ENCODE results near the gene GOLGA8M. TPM values are rescaled to one million over a fixed set of nuclear protein-coding genes. Genes with fewer than 3 reads are reported as not detected.
"Not testable (repeated sequence)": the region's sequence is repeated elsewhere in the genome, so short reads cannot be mapped to it uniquely, and the experiment has no call there.

GOLGA8M gene
- total RNA-seq = under 1 TPM in 1 of 2 donors, not detected in 1; 0.89 TPM

- not testable (repeated sequence) for ATAC-seq (replicated peaks in 1 of 2); H3K4me3 Mint-ChIP-seq; H3K4me1 Mint-ChIP-seq (ENCODE audit: low read depth); H3K9me3 Mint-ChIP-seq; H3K36me3 Mint-ChIP-seq (ENCODE audit: insufficient read depth in 2 of 2); DNase-seq; H3K27me3 Mint-ChIP-seq (ENCODE audit: low read depth); H3K27ac Mint-ChIP-seq
Measured at GRCh38 chr15:28712270-28712669, at the start of gene GOLGA8M. Gene GOLGA8M, minus strand, starts transcription at chr15:28712421. Its CDS starts 98 bp downstream, at chr15:28712323.

GRCh38 chr15:28742890-28743289 is 30.7 kb upstream of the GOLGA8M start:
- DNase-seq; H3K27me3 Mint-ChIP-seq (ENCODE audit: low read depth); H3K27ac Mint-ChIP-seq; ATAC-seq (replicated peaks in 1 of 2); H3K4me1 Mint-ChIP-seq (ENCODE audit: low read depth); H3K9me3 Mint-ChIP-seq; H3K4me3 Mint-ChIP-seq; H3K36me3 Mint-ChIP-seq (ENCODE audit: insufficient read depth in 2 of 2): not testable (repeated sequence)

GRCh38 chr15:28738590-28739292 is 26.5 kb upstream of the GOLGA8M start:
- H3K27ac Mint-ChIP-seq = peak overlapping the region; percentile 88
- peak; percentile 75 to 77 for ATAC-seq (replicated peaks in 1 of 2)
- peak overlapping the region; percentile 90 to 93 for H3K4me3 Mint-ChIP-seq
- not testable (repeated sequence) for H3K36me3 Mint-ChIP-seq (ENCODE audit: insufficient read depth in 2 of 2); H3K27me3 Mint-ChIP-seq (ENCODE audit: low read depth); H3K9me3 Mint-ChIP-seq
- peaks cover 11% of the 10 kb centered on the region for H3K4me1 Mint-ChIP-seq (ENCODE audit: low read depth)
- DNase-seq = peak; percentile 35

- not testable (repeated sequence) for H3K36me3 Mint-ChIP-seq (ENCODE audit: insufficient read depth in 2 of 2)
Measured at GRCh38 chr15:28738200-28738561, 26.0 kb upstream of the GOLGA8M start.

GRCh38 chr15:28737521-28738199 is 25.4 kb upstream of the GOLGA8M start:
- H3K27me3 Mint-ChIP-seq (ENCODE audit: low read depth); H3K9me3 Mint-ChIP-seq; H3K27ac Mint-ChIP-seq; H3K36me3 Mint-ChIP-seq (ENCODE audit: insufficient read depth in 2 of 2): not testable (repeated sequence)
- Mint-ChIP-seq H3K4me1 (ENCODE audit: low read depth) (peaks cover 11% of the 10 kb centered on the region), H3K4me3 (peak overlapping the region; percentile 90 to 93)
- ATAC-seq (replicated peaks in 1 of 2) = peak; percentile 74 to 79
- DNase-seq = peak; percentile 48 to 57

More at GRCh38 chr15:28738200-28738561, 26.0 kb upstream of the GOLGA8M start:
- peak; percentile 32 to 52 for ATAC-seq (replicated peaks in 1 of 2)
- Mint-ChIP-seq H3K27ac (peak overlapping the region; percentile 88), H3K4me3 (peak overlapping the region; percentile 90 to 93), H3K4me1 (ENCODE audit: low read depth) (peaks cover 11% of the 10 kb centered on the region)
- H3K9me3 Mint-ChIP-seq; H3K27me3 Mint-ChIP-seq (ENCODE audit: low read depth); DNase-seq: not testable (repeated sequence)

- H3K36me3 Mint-ChIP-seq (ENCODE audit: insufficient read depth in 2 of 2); ATAC-seq (replicated peaks in 1 of 2); H3K4me1 Mint-ChIP-seq (ENCODE audit: low read depth); H3K27me3 Mint-ChIP-seq (ENCODE audit: low read depth); H3K27ac Mint-ChIP-seq; H3K9me3 Mint-ChIP-seq: not testable (repeated sequence)
- H3K4me3 Mint-ChIP-seq = peak overlapping the region in 1 of 2 donors; percentile 63
- DNase-seq = peak; percentile 11 to 34
Measured at GRCh38 chr15:28728061-28728460, 15.8 kb upstream of the GOLGA8M start.

- not testable (repeated sequence) for H3K9me3 Mint-ChIP-seq; H3K27ac Mint-ChIP-seq; H3K4me3 Mint-ChIP-seq; H3K27me3 Mint-ChIP-seq (ENCODE audit: low read depth); H3K4me1 Mint-ChIP-seq (ENCODE audit: low read depth); ATAC-seq (replicated peaks in 1 of 2); DNase-seq; H3K36me3 Mint-ChIP-seq (ENCODE audit: insufficient read depth in 2 of 2)
Measured at GRCh38 chr15:28727026-28727425, 14.8 kb upstream of the GOLGA8M start.

- no peaks in the 10 kb centered on the region for H3K36me3 Mint-ChIP-seq (ENCODE audit: insufficient read depth in 2 of 2)
- ATAC-seq (replicated peaks in 1 of 2) (no peak), DNase-seq (no peak)
- H3K4me1 Mint-ChIP-seq (ENCODE audit: low read depth) = peaks cover 6% of the 10 kb centered on the region
- H3K27me3 Mint-ChIP-seq (ENCODE audit: low read depth) = peaks cover 5% of the 10 kb centered on the region
- no peak overlapping the region for H3K27ac Mint-ChIP-seq
- no peak overlapping the region for H3K4me3 Mint-ChIP-seq
- no peaks in the 10 kb centered on the region for H3K9me3 Mint-ChIP-seq
Measured at GRCh38 chr15:28726102-28726501, 13.9 kb upstream of the GOLGA8M start.

- no peak for DNase-seq
- H3K27me3 Mint-ChIP-seq (ENCODE audit: low read depth) = peaks cover 5% of the 10 kb centered on the region
- H3K9me3 Mint-ChIP-seq = no peaks in the 10 kb centered on the region
- no peak overlapping the region for H3K27ac Mint-ChIP-seq
- peaks cover 6% of the 10 kb centered on the region for H3K4me1 Mint-ChIP-seq (ENCODE audit: low read depth)
- no peak for ATAC-seq (replicated peaks in 1 of 2)
- no peaks in the 10 kb centered on the region for H3K36me3 Mint-ChIP-seq (ENCODE audit: insufficient read depth in 2 of 2)
- H3K4me3 Mint-ChIP-seq = no peak overlapping the region
Measured at GRCh38 chr15:28725556-28725955, 13.3 kb upstream of the GOLGA8M start.

GRCh38 chr15:28723986-28724385 is 11.8 kb upstream of the GOLGA8M start:
- H3K4me1 Mint-ChIP-seq (ENCODE audit: low read depth); H3K27ac Mint-ChIP-seq; ATAC-seq (replicated peaks in 1 of 2); H3K27me3 Mint-ChIP-seq (ENCODE audit: low read depth); H3K9me3 Mint-ChIP-seq; H3K36me3 Mint-ChIP-seq (ENCODE audit: insufficient read depth in 2 of 2); DNase-seq; H3K4me3 Mint-ChIP-seq: not testable (repeated sequence)

GRCh38 chr15:28719626-28720025 is 7.4 kb upstream of the GOLGA8M start:
- ATAC-seq (replicated peaks in 1 of 2); H3K36me3 Mint-ChIP-seq (ENCODE audit: insufficient read depth in 2 of 2); H3K27me3 Mint-ChIP-seq (ENCODE audit: low read depth); H3K4me1 Mint-ChIP-seq (ENCODE audit: low read depth); DNase-seq; H3K27ac Mint-ChIP-seq; H3K4me3 Mint-ChIP-seq; H3K9me3 Mint-ChIP-seq: not testable (repeated sequence)

- not testable (repeated sequence) for H3K9me3 Mint-ChIP-seq; H3K27ac Mint-ChIP-seq; H3K27me3 Mint-ChIP-seq (ENCODE audit: low read depth); DNase-seq; H3K4me3 Mint-ChIP-seq; H3K36me3 Mint-ChIP-seq (ENCODE audit: insufficient read depth in 2 of 2); H3K4me1 Mint-ChIP-seq (ENCODE audit: low read depth); ATAC-seq (replicated peaks in 1 of 2)
Measured at GRCh38 chr15:28718576-28718975, 6.4 kb upstream of the GOLGA8M start.

GRCh38 chr15:28714176-28714575 is 2.0 kb upstream of the GOLGA8M start:
- not testable (repeated sequence) for H3K27ac Mint-ChIP-seq; DNase-seq; H3K27me3 Mint-ChIP-seq (ENCODE audit: low read depth); ATAC-seq (replicated peaks in 1 of 2); H3K9me3 Mint-ChIP-seq; H3K4me1 Mint-ChIP-seq (ENCODE audit: low read depth); H3K36me3 Mint-ChIP-seq (ENCODE audit: insufficient read depth in 2 of 2); H3K4me3 Mint-ChIP-seq

GRCh38 chr15:28703927-28704326 is 8.3 kb downstream of the GOLGA8M start:
- H3K36me3 Mint-ChIP-seq (ENCODE audit: insufficient read depth in 2 of 2); ATAC-seq (replicated peaks in 1 of 2); H3K27ac Mint-ChIP-seq; H3K4me1 Mint-ChIP-seq (ENCODE audit: low read depth); H3K9me3 Mint-ChIP-seq; H3K27me3 Mint-ChIP-seq (ENCODE audit: low read depth); H3K4me3 Mint-ChIP-seq; DNase-seq: not testable (repeated sequence)

All from activated T-cell treated with anti-CD3 and anti-CD28 coated beads, Interleukin-2, amount 50 U/mL, for 72 hours (primary cell).